ENCODE measurements around the gene FAM76B. TPM values are rescaled to one million over a fixed set of nuclear protein-coding genes. Genes with fewer than 3 reads are reported as not detected.

FAM76B gene
- total RNA-seq, 1 donor from 2014 or later: 30.7 TPM

DNA sequence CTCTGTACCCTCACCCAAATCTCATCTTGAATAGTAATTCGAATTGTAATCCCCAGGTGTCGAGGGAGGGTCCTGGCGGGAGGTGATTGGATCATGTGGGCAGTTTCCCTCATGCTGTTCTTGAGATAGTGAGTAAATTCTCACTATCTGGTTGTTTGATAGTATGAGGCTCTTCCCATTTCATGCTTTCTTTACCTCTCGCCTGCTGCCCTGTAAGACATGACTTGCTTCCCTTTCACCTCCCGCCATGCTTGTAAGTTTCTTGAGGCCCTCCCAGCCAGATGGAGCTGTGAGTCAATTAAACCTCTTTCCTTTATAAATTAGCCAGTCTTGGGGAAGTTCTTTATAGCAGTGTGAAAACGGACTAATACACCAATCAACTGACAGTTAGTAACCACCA, 60.1 kb downstream of the FAM76B start:
- no peak overlapping the region for H3K27ac Mint-ChIP-seq
- no peaks in the 10 kb centered on the region for H3K9me3 Mint-ChIP-seq
- TF ChIP-seq, protein P1, sequence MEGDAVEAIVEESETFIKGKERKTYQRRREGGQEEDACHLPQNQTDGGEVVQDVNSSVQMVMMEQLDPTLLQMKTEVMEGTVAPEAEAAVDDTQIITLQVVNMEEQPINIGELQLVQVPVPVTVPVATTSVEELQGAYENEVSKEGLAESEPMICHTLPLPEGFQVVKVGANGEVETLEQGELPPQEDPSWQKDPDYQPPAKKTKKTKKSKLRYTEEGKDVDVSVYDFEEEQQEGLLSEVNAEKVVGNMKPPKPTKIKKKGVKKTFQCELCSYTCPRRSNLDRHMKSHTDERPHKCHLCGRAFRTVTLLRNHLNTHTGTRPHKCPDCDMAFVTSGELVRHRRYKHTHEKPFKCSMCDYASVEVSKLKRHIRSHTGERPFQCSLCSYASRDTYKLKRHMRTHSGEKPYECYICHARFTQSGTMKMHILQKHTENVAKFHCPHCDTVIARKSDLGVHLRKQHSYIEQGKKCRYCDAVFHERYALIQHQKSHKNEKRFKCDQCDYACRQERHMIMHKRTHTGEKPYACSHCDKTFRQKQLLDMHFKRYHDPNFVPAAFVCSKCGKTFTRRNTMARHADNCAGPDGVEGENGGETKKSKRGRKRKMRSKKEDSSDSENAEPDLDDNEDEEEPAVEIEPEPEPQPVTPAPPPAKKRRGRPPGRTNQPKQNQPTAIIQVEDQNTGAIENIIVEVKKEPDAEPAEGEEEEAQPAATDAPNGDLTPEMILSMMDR (conservative IDR thresholded peaks at IDR 0.05): no peak
- H3K4me1 Mint-ChIP-seq (ENCODE audit: unreplicated experiment): peaks cover 7% of the 10 kb centered on the region
- no peaks in the 10 kb centered on the region for H3K36me3 Mint-ChIP-seq
- no peak for DNase-seq (ENCODE audit: extremely low spot score, unreplicated experiment)
- H3K27me3 Mint-ChIP-seq: no peaks in the 10 kb centered on the region
- no peak overlapping the region for H3K4me3 Mint-ChIP-seq

DNA sequence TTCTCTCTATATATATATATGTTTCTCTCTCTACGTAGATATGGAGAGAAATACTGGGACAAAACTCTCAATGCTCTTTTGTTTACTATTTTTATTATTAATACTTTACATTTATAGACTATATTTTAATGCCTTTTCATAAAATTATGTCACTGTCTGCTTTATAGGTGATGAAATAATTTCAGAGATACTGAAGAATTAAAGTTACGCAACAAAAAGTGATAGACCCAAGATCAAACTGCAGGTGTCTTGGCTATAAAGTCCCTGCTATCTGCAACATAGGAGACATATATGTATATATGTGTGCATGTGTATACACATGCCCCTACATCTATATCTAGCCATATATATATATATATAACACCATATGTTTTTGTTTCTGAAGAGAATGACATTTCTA, 60.8 kb downstream of the FAM76B start:
- Mint-ChIP-seq H3K4me3 (no peak overlapping the region), H3K36me3 (no peaks in the 10 kb centered on the region), H3K27ac (no peak overlapping the region), H3K9me3 (no peaks in the 10 kb centered on the region), H3K27me3 (no peaks in the 10 kb centered on the region), H3K4me1 (ENCODE audit: unreplicated experiment) (peaks cover under 1% of the 10 kb centered on the region)
- TF ChIP-seq, protein P1 (conservative IDR thresholded peaks at IDR 0.05): no peak
- DNase-seq (ENCODE audit: extremely low spot score, unreplicated experiment): no peak

DNA sequence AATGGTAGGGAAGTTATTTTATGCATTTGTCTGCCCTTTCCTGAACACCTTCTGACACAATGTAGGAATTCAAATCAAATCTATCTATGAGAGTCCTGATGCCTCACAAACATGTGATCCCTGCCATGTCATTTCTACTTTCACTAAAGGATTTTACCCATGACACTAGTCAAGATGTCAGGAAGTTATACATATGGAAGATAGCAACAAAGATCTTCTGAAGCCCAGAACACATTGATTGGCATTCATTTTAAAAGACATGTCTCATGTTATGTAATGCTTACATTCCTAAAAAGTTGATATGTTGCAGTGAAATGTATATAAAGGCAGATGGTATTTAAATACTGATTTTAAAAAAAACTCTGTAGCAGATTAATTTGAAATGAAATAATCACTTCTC, 61.5 kb downstream of the FAM76B start:
- TF ChIP-seq, protein P1 (conservative IDR thresholded peaks at IDR 0.05): no peak
- Mint-ChIP-seq H3K4me1 (ENCODE audit: unreplicated experiment) (no peaks in the 10 kb centered on the region), H3K27me3 (no peaks in the 10 kb centered on the region), H3K9me3 (no peaks in the 10 kb centered on the region), H3K27ac (no peak overlapping the region), H3K36me3 (no peaks in the 10 kb centered on the region), H3K4me3 (no peak overlapping the region)
- DNase-seq (ENCODE audit: extremely low spot score, unreplicated experiment): no peak

DNA sequence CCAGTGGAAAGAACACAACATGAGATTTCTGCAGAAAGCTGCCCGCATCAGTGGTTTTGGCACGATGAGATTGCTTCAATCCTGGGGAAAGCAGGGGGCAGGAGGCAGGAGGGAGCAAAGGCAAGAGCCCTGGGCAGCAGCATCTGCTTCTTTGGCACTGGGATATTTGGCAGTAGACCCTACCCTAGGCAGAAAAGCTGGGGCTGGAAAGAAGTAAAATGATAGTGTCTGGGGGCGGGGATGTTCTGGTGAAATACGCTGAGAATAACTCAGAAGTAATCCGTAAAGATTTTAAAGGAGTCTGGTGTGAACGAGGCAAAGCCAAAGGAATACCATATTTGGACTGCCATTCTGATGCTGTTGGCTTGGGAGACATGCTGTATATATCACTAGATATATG, 62.0 kb downstream of the FAM76B start:
- no peaks in the 10 kb centered on the region for H3K36me3 Mint-ChIP-seq
- TF ChIP-seq, protein P1 (conservative IDR thresholded peaks at IDR 0.05): no peak
- no peak for DNase-seq (ENCODE audit: extremely low spot score, unreplicated experiment)
- no peak overlapping the region for H3K4me3 Mint-ChIP-seq
- no peaks in the 10 kb centered on the region for H3K9me3 Mint-ChIP-seq
- H3K27ac Mint-ChIP-seq: no peak overlapping the region
- H3K27me3 Mint-ChIP-seq: no peaks in the 10 kb centered on the region
- no peaks in the 10 kb centered on the region for H3K4me1 Mint-ChIP-seq (ENCODE audit: unreplicated experiment)

DNA sequence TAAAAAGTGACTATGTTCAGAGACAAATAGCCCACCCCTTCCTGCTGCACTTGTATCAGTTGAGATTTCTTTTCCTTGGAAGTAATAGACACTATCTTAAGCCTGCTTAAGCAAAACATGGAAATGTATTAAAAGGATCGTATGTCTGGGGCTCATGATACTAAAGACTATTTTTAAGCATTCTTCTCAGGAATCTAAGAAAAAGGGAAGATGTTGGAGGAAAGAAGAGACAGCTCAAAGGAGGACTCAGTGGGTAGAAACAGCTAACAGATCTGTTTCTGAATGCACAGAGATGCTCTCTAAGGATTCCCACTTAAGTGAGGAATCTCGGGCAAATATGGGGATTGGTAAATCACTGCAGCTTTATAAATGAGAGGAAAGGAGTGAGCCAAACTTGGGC, 62.5 kb downstream of the FAM76B start:
- Mint-ChIP-seq H3K27ac (no peak overlapping the region), H3K36me3 (no peaks in the 10 kb centered on the region), H3K4me1 (ENCODE audit: unreplicated experiment) (no peaks in the 10 kb centered on the region), H3K4me3 (no peak overlapping the region), H3K9me3 (no peaks in the 10 kb centered on the region), H3K27me3 (no peaks in the 10 kb centered on the region)
- TF ChIP-seq, protein P1 (conservative IDR thresholded peaks at IDR 0.05): no peak
- DNase-seq (ENCODE audit: extremely low spot score, unreplicated experiment): no peak

DNA sequence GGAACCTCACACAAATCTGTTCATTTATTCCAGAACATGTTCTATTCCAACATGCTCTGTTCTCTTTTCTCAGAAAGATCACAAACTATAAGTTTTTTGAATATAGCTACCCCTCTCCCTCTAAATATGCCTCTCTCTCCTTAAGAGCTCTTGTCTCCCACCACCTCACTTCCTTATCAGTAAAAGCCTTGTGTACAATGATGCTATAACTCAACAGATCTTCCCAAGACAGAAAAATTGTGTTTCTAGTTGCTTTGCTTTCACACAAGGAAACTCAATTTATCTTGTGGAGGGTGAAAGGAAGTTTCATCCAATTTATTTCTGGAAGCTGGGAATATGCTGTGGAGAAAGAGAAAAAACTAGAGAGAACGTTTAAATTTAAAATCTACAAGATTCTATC, 64.4 kb downstream of the FAM76B start:
- Mint-ChIP-seq H3K9me3 (no peaks in the 10 kb centered on the region), H3K27ac (no peak overlapping the region), H3K4me1 (ENCODE audit: unreplicated experiment) (no peaks in the 10 kb centered on the region), H3K36me3 (no peaks in the 10 kb centered on the region), H3K4me3 (no peak overlapping the region), H3K27me3 (no peaks in the 10 kb centered on the region)
- TF ChIP-seq, protein P1 (conservative IDR thresholded peaks at IDR 0.05): no peak
- DNase-seq (ENCODE audit: extremely low spot score, unreplicated experiment): no peak
